KOPT-K1 (cell line): ENCODE measurements around the gene ARHGAP8.

ENCODE experiments used
- H3K27ac ChIP-seq: fragments of 200-600 bp; sonication (generic); 2 replicates; pipeline ENCODE4 v1.5.1; 2016; ENCODE audit warnings: antibody characterized with exemption, mild to moderate bottlenecking, low read depth, low read length; ENCODE audit not compliant: poor library complexity, severe bottlenecking
- H3K36me3 ChIP-seq: fragments of 200-600 bp; sonication (generic); 2 replicates; pipeline ENCODE4 v1.5.1; 2017; ENCODE audit warnings: antibody characterized with exemption, mild to moderate bottlenecking, low read length, moderate library complexity; ENCODE audit not compliant: insufficient read depth
- H3K9me3 ChIP-seq: fragments of 200-600 bp; sonication (generic); 2 replicates; pipeline ENCODE4 v1.5.1; 2017; ENCODE audit warnings: antibody characterized with exemption, low read length, mild to moderate bottlenecking; ENCODE audit not compliant: insufficient read depth, poor library complexity, severe bottlenecking

The ARHGAP8 gene

GRCh38 chr22:44718418-44718817 lies 34.0 kb upstream of the ARHGAP8 start:
- Histone ChIP-seq H3K36me3 (no peaks in the 10 kb centered on the region), H3K9me3 (no peaks in the 10 kb centered on the region), H3K27ac (peak overlapping the region; percentile 60)

GRCh38 chr22:44719586-44720368 lies 32.6 kb upstream of the ARHGAP8 start:
- Histone ChIP-seq H3K27ac (peak overlapping the region; percentile 60), H3K9me3 (no peaks in the 10 kb centered on the region), H3K36me3 (no peaks in the 10 kb centered on the region)

- Histone ChIP-seq H3K36me3 (no peaks in the 10 kb centered on the region), H3K27ac (peak overlapping the region; percentile 60), H3K9me3 (no peaks in the 10 kb centered on the region)
Observed at GRCh38 chr22:44721213-44721612, 31.2 kb upstream of the ARHGAP8 start.

GRCh38 chr22:44722611-44723010 lies 29.8 kb upstream of the ARHGAP8 start:
- no peaks in the 10 kb centered on the region for H3K9me3 ChIP-seq
- no peaks in the 10 kb centered on the region; the same call in 1 of the 2 replicates for H3K36me3 ChIP-seq
- no peak overlapping the region for H3K27ac ChIP-seq

GRCh38 chr22:44723801-44724200 lies 28.6 kb upstream of the ARHGAP8 start:
- H3K36me3 ChIP-seq = no peaks in the 10 kb centered on the region; the same call in 1 of the 2 replicates
- no peak overlapping the region for H3K27ac ChIP-seq
- no peaks in the 10 kb centered on the region for H3K9me3 ChIP-seq

- Histone ChIP-seq H3K27ac (no peak overlapping the region), H3K9me3 (no peaks in the 10 kb centered on the region), H3K36me3 (no peaks in the 10 kb centered on the region; the same call in 1 of the 2 replicates)
Observed at GRCh38 chr22:44724416-44724815, 28.0 kb upstream of the ARHGAP8 start.

GRCh38 chr22:44724859-44725258 lies 27.5 kb upstream of the ARHGAP8 start:
- H3K36me3 ChIP-seq = no peaks in the 10 kb centered on the region; the same call in 1 of the 2 replicates
- H3K27ac ChIP-seq = no peak overlapping the region
- no peaks in the 10 kb centered on the region for H3K9me3 ChIP-seq

- H3K9me3 ChIP-seq = no peaks in the 10 kb centered on the region
- H3K27ac ChIP-seq = no peak overlapping the region
- H3K36me3 ChIP-seq = no peaks in the 10 kb centered on the region; the same call in 1 of the 2 replicates
Observed at GRCh38 chr22:44726439-44726838, 25.9 kb upstream of the ARHGAP8 start.

- Histone ChIP-seq H3K36me3 (no peaks in the 10 kb centered on the region; the same call in 1 of the 2 replicates), H3K9me3 (no peaks in the 10 kb centered on the region), H3K27ac (no peak overlapping the region)
Observed at GRCh38 chr22:44727148-44727547, 25.2 kb upstream of the ARHGAP8 start.

- Histone ChIP-seq H3K9me3 (no peaks in the 10 kb centered on the region), H3K27ac (no peak overlapping the region), H3K36me3 (no peaks in the 10 kb centered on the region; the same call in 1 of the 2 replicates)
Observed at GRCh38 chr22:44727709-44728108, 24.7 kb upstream of the ARHGAP8 start.

- H3K9me3 ChIP-seq = no peaks in the 10 kb centered on the region
- H3K27ac ChIP-seq = no peak overlapping the region
- H3K36me3 ChIP-seq = no peaks in the 10 kb centered on the region; the same call in 1 of the 2 replicates
Observed at GRCh38 chr22:44728761-44729324, 23.5 kb upstream of the ARHGAP8 start.

GRCh38 chr22:44729391-44730021 lies 22.9 kb upstream of the ARHGAP8 start:
- Histone ChIP-seq H3K36me3 (no peaks in the 10 kb centered on the region; the same call in 1 of the 2 replicates), H3K9me3 (no peaks in the 10 kb centered on the region), H3K27ac (no peak overlapping the region)

- no peaks in the 10 kb centered on the region for H3K9me3 ChIP-seq
- no peaks in the 10 kb centered on the region; the same call in 1 of the 2 replicates for H3K36me3 ChIP-seq
- H3K27ac ChIP-seq = no peak overlapping the region
Observed at GRCh38 chr22:44730022-44730393, 22.4 kb upstream of the ARHGAP8 start.

- Histone ChIP-seq H3K27ac (no peak overlapping the region), H3K9me3 (no peaks in the 10 kb centered on the region), H3K36me3 (no peaks in the 10 kb centered on the region; the same call in 1 of the 2 replicates)
Observed at GRCh38 chr22:44730490-44731356, 21.7 kb upstream of the ARHGAP8 start.
